ENCODE results near the gene GMDS.

DNA sequence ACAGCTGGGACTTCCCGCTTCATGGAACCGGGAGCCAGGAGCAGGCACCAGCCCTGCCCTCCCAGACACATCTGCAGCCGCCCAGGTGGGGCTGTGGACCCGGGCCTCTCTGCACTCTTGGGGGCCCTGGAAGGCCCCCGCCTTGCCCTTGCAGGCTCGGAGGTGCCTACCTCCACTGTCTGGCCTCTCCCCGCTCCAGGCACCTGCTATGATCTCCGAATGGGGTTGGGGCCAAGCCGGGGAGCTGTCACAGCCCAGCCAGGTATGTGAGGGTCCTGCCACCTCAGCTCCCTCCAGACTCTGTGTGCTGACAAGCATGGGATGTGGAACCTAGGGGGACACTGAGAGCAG, 54.0 kb downstream of the GMDS start:
- no peak for TF ChIP-seq EZH2phosphoT487 (IDR thresholded peaks at IDR 0.05; ENCODE audit: low read length)
- no peak for TF ChIP-seq EZH2 (optimal IDR thresholded peaks at IDR 0.05; ENCODE audit: low read depth, low read length)
